COR-L47 (cell line): ENCODE results near the gene SEC22A.

Source experiments
- DNase-seq: peaks from one replicate; lab custom pipeline; 2025; lab: John Stamatoyannopoulos, UW

SEC22A gene

DNA sequence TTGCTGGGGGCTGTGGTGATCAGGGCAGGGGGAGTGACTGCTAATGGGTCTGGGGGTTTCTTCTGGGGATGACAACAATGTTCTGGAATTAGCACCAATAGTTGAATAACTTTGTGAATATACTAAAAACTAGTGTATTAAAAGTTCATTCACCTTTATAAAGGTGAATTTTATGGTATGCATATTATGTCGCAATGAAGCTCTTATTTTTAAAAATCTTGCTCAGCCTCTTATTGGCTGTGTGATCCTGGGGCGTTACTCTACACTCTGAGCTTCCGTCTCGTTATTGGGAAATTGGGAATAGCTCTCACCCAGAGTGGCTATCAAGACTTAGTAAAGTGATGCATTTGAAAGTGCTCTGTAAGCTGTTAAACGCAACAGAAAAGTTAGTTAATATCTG is 105.3 kb downstream of the SEC22A start:
- DNase-seq, result no peak

DNA sequence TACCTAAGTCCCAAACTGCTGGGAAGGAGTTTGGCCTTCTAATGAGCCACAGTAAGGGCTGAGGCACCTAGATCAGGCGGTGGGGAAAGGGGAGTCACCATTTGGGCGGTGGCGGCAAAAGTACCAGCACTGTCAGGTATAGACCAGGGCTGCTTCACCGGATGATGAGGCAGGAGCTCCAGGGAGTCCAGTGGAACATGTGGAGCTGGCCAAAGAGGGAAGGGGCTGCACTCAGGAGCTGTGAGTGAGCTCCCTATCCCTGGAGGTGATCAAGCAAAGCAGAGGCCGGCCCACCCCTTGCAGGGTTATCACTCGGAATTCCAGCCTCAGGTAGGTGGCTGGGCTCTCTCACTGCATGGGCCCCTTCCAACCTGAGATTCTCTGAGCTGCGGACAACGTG is 108.4 kb downstream of the SEC22A start:
- DNase-seq, result no peak

DNA sequence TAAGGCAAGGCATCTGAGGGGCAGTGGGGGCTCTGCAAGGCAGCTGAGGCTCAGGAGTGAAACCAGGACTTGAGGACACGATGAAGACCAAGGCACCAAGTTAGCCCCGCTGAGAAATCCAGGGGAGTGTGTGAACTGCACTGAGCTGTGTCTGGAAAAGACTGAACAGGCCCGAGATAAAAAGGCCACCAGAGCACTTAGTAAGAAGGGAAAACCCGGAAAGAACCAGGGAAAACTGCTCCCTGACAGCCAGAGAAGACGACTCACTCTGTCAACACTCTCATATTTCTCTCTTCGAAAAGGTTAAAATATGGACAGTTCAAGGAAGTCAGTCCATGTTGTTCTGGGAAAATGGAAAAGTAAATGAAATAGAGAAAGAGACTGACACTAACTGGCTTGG is 109.0 kb downstream of the SEC22A start:
- DNase-seq, result no peak

DNA sequence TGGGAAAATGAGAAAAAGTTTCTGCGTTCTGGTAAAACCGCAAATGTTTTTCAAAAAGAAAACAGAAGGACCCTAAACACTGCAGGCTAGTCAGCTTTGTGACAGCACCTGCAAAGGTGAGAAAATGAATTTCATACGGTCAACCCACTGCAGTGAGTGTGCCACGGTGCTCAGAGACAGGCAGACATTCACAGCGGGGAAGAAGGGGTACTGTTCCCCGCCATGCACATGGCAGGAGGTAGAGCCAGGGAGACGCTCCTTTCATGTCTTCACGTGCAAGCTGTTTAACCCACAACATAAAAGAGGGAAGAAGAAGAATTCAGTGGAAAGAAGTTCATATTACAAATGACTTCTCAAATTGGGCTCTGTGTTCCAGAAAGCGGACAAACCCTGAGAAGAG is 109.5 kb downstream of the SEC22A start:
- no peak for DNase-seq

DNA sequence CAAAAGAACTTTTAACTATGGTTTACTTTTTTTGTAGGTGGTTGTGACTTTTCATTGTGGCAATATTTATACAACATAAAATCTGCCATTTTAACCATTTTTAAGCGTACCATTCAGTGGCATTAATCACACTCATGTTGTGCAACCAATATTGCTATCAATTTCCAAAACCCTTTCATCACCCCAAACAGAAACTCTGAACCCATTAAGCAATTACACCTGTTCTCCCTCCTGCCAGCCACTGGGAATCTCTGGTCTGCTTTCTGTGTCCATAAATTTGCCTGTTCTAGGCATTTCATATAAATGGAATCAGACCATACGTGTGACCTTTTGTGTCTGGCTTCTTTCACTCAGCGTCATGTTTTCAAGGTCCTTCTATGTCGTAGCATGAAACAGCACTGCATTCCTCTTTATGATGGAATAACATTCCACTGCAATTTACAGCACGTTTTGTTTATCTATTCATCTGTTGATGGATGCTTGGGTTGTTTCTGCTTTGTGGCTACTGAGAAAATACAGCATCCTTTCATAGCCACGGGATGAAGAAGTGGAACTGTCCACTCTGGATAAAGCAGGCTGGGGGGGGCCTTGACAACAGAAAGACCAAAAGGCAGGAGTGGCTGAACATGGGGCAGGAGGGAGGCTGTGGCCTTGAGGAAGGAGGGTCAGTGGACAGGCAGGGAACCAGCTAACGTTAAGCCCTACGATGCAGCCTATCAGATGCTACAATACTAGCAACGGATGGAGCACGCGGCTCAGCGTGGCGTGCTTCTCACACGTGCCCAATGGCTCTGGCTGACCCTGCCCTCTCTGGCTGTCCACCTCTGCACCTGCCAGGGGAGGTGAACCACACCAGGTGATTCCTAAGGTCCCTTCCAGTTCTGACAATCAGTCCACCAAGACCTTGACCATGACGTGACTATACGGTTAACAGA is 110.9 kb downstream of the SEC22A start:
- no peak for DNase-seq

DNA sequence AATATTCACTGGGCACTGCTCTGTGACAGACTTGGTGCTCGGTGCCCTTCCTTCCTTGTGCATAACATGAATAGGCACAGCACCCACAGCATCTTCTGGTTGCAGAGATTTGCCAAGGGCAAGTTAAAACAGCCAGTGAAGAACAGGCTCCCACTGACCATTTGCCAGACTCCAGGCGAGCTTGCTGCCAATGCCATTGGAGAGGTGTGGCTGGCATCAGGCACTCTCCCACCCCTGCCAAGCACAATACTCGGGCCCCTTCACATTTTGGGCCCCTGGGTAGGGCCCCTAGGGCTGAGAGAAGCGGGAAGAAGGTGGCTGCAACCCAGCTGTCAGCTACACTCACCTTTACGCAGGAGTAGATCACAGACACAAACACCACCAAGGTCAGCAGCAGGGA is 112.1 kb downstream of the SEC22A start:
- no peak for DNase-seq

DNA sequence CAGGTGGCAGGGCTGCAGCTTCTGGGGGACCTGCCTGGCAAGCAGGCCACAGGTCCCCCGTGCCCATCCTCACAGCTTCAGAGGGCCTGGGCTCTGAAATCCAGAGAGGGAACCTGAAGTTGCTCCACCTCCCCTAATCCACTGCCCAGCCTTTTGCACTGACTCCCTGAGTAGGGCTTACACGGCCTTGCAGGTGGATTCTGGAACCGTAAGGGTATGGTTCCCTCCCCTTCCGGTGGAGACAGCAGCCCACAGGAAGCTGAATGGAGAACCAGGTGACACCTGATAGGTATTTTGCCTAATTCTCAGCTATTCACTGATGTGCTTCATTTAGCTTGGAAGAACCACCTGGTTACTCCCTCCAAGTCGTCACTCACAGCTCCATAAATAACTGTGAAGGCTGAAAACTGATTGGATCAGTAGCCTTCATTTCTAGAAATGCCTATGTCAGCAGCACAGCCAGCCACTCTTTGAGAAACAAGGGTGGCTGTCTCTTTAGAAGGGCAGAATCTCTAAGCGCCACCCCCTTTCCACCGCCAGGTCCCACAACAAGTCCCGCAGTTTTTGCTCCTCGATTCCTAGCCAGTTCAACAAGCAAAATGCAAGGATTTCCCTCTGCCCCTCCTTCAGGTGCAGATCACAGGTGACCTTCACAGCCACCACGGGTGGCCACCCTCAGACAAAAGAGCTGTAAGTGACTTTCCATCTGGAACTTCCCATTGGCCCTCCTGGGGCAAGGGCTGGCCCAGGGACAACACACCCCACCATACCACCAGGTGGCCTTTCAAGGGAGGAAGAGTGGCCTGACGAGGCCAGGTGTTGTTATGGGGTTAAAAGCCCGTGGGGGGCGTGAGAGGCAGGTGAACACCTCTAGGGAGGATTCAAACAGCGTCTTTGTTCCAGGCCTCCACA is 112.9 kb downstream of the SEC22A start:
- peak; percentile 98 for DNase-seq

DNA sequence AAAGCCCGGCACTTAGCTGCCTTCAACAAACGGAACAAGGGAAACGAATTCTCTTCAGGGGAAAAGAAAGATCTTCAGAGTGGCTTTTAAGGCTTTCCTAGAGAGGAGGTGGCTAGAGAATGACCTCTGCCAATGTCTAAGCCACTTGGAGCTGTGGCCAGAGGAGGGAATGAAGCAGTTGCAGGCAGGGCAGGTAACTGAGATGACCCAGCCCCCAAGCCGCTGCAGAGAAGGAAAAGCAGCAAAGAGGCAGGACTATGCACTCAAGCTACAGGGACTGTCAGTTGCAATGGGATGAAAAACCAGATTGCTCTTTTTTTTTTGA is 113.5 kb downstream of the SEC22A start:
- no peak for DNase-seq

DNA sequence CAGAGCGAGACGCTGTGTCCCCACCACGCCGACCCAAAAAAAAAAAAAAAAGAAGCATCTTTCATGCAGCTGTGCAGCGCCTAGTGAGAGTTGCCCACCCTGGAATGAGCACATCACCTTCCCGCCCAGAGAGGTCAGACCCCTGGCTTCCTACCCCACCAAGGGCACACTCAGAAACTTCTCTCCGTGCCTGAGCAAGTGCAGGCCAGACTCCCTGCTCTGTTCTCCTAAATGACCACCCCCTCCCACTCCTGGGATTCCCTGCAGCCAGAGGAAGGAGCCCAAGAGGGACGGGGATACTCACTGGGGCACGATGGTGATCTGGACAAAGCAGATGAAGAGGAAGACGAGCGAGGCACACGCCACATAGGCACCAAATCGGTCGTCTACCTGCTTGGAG is 116.0 kb downstream of the SEC22A start:
- no peak for DNase-seq

DNA sequence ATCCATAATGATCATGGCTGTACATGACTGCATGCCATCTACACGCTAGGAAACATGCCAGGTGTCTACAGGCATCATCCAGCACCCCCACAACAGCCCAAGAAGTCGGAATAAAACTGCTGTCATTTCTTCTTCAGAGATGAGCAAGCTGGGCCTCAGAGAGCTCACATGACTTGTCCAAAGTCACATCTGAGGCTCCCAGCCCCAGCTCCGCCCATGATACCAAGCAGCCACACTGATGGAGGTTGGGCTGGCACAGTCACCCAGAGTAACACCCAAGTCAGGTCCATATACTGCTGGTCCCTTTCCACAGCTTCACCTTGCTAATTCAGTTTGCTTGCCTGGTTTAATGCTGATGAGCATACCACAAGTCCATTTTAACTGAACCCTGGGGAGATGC is 116.6 kb downstream of the SEC22A start:
- no peak for DNase-seq

DNA sequence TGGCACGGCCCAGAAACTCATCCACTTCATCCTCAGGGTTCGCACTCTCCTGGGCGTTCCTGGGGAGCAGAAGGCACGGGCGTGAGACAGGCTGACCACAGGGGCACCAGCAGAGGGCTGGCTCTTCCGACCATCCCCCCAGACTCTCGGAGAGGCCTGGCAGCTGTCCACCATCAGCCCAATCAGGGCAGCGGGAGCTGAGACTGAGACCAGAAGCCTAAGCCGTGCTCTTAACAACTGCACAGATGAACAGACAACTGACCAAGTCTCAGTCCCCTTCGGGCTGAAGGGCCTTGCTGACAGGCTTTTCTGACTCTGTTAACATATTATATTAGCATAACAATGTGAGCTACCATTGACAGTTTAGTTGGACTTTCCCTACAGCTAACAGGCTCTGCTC is 118.0 kb downstream of the SEC22A start:
- DNase-seq, result no peak

DNA sequence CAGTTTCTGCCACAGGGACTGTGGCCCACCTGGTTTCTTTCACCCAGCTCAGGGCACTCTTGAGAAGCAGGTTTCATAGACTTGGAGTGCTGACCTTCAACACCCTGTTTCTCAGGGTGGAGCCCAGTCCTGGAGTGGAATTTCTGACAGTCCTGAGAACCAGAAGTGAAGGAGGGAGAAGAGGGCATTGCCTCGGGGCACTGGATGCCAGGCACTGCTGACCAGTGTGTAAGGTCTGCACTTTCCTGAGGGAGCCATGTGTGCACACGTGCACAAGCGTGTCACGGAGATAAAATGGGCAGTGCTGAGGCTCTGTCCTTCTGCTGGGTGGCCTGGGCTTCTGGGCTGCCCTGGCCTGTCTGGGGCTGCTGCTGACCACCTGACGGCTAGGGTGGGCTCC is 118.5 kb downstream of the SEC22A start:
- DNase-seq, result no peak

DNA sequence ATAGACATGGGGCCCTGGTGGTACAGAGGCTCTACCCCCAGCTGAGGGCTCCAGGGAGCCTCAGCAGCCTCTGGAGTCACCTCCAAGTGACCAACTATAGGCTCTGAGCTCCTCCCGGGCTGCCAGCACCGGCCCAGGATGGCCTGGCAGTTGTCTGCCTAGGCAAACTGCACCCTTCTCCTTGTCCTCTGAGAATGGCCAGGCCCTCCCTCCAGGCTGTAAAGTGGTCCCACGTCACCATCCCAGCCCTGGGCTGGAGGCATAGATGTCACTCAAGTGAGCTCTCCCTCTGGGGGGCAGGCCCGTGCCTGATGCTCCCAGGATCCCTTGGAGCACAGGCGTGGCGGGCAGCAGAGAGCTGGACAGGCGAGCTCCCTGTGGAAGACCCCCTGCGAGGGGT is 120.1 kb downstream of the SEC22A start:
- no peak for DNase-seq

DNA sequence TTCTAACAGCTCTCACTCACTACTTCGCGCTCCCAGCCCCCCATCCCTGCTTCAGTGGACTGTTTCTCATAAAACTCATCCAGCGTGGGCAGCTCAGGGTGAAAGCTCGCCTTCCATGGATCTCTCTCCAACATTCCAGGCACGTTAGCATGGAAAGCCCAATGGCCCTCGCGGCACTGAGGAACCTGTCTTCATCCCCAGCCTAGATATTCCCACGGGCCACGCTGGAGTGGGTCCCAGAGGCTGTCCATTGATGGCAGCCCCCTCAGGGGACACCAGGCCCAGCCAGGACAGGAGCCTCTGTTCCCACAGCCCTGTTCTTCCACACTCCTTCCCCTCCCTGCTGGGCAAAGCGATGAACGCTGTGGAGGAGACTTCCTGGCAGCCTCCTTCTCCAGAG is 121.1 kb downstream of the SEC22A start:
- DNase-seq, result no peak
